Stimulated activated naive CD8-positive, alpha-beta T cell treated with anti-CD3 and anti-CD28 coated beads, Interleukin-15, amount 100 ng/mL, for 72 hours (primary cell): ENCODE data around the gene INO80B.
"Not testable (repeated sequence)": the region's sequence is repeated elsewhere in the genome, so short reads cannot be mapped to it uniquely, and the experiment has no call there.

Experiments used
- ATAC-seq: fragments of 150-1000 bp; cut with Tn5 transposase; 2 replicates; pipeline ENCODE4 v1.10.0; 2021; ENCODE audit warnings: mild to moderate bottlenecking, moderate library complexity
- DNase-seq, 2 donors: peaks; one replicate each; pipeline ENCODE4 v3.0.0; 2021 to 2022
- H3K27ac Mint-ChIP-seq, 2 donors: one replicate each; pipeline ENCODE4 v1.8.0; 2022; ENCODE audit warnings: mild to moderate bottlenecking in 2 of 2, mixed read lengths in 2 of 2, moderate library complexity in 2 of 2
- H3K27me3 Mint-ChIP-seq: one replicate; pipeline ENCODE4 v1.8.0; 2022; ENCODE audit warnings: mixed read lengths
- H3K4me1 Mint-ChIP-seq: one replicate; pipeline ENCODE4 v1.8.0; 2022; ENCODE audit warnings: mild to moderate bottlenecking, mixed read lengths
- H3K4me3 Mint-ChIP-seq, 2 donors: one replicate each; pipeline ENCODE4 v1.8.0; 2022; ENCODE audit warnings: mild to moderate bottlenecking in 2 of 2, mixed read lengths in 2 of 2, moderate library complexity in 1 of 2
- H3K9me3 Mint-ChIP-seq, 2 donors: one replicate each; pipeline ENCODE4 v1.8.0; 2022; ENCODE audit warnings: mixed read lengths in 2 of 2

INO80B gene

DNA sequence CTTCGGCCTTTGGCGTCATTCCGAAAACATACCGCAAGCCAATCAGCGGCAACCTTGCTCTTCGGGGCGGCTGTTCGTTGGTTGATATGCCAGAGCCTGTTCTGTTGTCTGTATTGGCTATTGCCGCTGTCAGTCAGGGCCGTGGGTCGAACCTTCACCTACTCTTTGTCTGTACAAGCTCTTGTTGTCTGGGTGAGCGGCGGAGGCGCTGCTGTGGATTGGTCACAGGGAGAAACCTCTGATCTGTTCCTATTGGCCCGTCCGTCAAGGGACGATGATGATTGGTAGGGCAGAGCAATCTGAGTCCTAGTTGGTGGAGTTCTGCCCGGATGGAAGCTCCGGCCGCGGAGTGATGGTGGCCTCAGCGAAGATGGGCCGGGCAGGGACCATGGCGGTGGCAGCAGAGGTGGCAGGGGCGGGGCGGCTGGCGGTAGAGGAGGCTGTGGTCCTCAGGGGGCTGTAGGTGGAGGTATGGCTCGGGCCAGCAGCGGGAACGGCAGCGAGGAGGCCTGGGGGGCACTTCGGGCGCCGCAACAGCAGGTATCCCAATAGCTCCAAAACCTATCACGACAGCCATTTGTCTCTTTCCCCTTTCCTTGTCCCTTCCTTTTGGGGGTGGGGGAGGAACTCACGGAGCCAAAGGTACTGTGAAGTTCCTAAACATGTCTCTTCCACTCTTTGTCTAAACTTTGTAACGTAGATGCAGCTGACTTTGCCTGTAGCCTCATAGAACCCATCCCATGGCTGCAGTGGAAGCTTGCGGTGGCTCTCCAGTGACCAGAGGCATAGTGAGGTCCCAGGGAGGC is 3.4 kb downstream of the INO80B start, which contains the start of gene WBP1:
Gene WBP1, plus strand, starts transcription at position 307 of the 806 bp plus-strand sequence. Its CDS starts 165 bp downstream, at position 472.
- H3K27ac Mint-ChIP-seq = peak within 1 kb of the TSS; percentile 99
- H3K4me3 Mint-ChIP-seq = peak within 1 kb of the TSS; percentile 89 to 99

GRCh38 chr2:74458938-74459363 is 4.1 kb downstream of the INO80B start:
- no peak for ATAC-seq

More for the DNA sequence above, 3.4 kb downstream of the INO80B start, which contains the start of gene WBP1:
- Mint-ChIP-seq H3K27me3 (no peaks in the 10 kb centered on the region), H3K4me1 (peaks cover 66% of the 10 kb centered on the region), H3K9me3 (no peaks in the 10 kb centered on the region)
- peak; percentile 98 to 100 for DNase-seq
- peak; percentile 89 for ATAC-seq

GRCh38 chr2:74459503-74460118 is 4.7 kb downstream of the INO80B start:
- Mint-ChIP-seq H3K4me1 (peaks cover 73% of the 10 kb centered on the region), H3K27ac (peak overlapping the region; percentile 36 to 88), H3K4me3 (peak overlapping the region; percentile 89 to 99)
- ATAC-seq, DNase-seq, H3K27me3 Mint-ChIP-seq, H3K9me3 Mint-ChIP-seq: not testable (repeated sequence)

More at GRCh38 chr2:74458938-74459363, 4.1 kb downstream of the INO80B start:
- no peaks in the 10 kb centered on the region for H3K27me3 Mint-ChIP-seq
- H3K4me3 Mint-ChIP-seq = peak overlapping the region; percentile 89 to 99
- H3K4me1 Mint-ChIP-seq = peaks cover 72% of the 10 kb centered on the region
- peak overlapping the region; percentile 99 for H3K27ac Mint-ChIP-seq
- no peaks in the 10 kb centered on the region for H3K9me3 Mint-ChIP-seq
- DNase-seq = no peak

DNA sequence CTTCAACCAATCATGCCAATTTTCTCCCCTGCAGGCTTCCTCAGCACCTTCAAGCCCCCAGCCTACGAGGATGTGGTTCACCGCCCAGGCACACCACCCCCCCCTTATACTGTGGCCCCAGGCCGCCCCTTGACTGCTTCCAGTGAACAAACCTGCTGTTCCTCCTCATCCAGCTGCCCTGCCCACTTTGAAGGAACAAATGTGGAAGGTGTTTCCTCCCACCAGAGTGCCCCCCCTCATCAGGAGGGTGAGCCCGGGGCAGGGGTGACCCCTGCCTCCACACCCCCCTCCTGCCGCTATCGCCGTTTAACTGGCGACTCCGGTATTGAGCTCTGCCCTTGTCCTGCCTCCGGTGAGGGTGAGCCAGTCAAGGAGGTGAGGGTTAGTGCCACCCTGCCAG is 5.3 kb downstream of the INO80B start:
- not testable (repeated sequence) for ATAC-seq, DNase-seq, H3K9me3 Mint-ChIP-seq, H3K27me3 Mint-ChIP-seq
- H3K4me1 Mint-ChIP-seq = peaks cover 67% of the 10 kb centered on the region
- H3K4me3 Mint-ChIP-seq = peak overlapping the region; percentile 89 to 99
- peak overlapping the region in 1 of 2 donors; percentile 51 for H3K27ac Mint-ChIP-seq

DNA sequence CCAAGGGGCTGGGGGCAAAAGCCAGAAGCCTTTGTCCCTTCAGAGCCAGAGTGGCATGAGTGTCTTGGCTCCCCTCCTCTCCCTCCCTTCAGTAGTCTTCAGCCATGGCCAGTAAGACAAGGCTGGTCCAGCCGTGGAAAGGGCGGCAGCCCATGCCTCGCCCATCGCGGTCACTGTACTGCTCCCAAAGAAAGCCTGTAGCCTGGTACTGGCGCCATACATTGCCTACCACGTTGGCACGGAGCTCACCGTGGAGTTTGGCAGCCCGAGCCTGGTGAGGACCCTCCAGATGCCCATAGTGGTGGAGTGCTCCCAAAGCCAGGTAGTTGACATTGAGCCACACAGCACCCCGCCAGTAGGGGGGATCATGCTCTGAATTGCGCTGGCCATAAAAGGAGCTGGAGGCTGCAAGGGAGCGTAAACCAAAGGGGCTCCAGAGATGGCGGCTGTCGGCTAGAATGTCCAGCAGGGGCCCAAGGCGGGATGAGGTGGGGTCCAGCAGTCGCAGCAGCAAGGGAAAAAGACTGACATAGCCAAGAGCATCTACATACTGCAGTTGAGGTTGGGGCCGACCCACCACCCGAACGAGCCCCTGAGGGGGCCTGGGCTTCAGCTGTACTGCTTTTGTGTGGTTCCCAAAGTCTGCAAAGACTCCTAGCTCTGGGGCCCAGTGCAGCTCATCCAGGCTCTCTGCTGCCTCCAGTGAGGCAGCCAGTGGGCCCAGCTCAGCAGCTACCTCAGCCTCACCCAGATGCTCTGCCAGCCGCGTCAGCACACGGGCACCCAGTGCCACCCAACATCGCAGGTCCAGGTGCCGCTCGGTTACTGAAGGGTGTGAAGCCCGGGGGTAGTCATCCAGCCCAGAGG is 6.5 kb downstream of the INO80B start:
- Mint-ChIP-seq H3K4me3 (no peak overlapping the region), H3K4me1 (peaks cover 65% of the 10 kb centered on the region)

DNA sequence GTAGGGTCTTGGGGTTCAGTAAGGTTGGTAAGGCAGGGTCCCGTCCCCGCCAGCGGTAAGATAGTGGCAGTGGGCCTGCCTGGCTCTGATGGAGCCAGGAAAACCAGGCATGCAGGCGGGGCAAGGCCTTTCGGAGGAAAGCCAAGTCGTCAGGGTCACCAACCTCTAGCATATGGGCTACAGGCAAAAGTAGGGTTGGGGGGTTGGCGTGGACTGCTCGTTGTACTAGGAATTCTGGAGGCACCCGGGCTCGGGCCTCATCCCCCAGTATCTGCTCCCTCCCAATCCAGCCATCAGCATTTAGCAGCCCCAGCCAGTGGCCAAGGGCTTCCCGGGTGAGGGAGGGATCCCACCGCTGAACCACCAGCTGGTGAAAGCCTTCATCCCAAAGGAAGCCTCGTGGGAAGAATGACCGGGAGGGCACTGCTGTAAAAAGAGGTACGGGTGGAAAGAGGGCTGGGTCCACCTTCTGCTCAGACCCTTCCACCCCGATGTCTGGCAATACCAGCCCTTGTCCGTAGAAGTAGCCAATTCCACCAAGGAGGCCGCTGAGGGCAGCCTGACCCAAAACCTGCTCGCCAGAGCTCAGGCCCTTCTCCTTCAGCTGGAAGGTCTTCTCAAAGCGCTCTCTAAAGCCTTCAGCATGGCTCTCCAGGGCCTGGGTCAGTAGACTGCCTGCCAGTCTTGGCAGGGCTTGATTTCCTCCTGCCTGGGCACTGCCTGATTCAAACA is 7.3 kb downstream of the INO80B start:
- ATAC-seq = no peak
- H3K9me3 Mint-ChIP-seq = no peaks in the 10 kb centered on the region
- no peak overlapping the region for H3K4me3 Mint-ChIP-seq
- no peak for DNase-seq
- H3K27ac Mint-ChIP-seq = peak overlapping the region in 1 of 2 donors; percentile 39
- H3K4me1 Mint-ChIP-seq = peaks cover 57% of the 10 kb centered on the region
- H3K27me3 Mint-ChIP-seq = no peaks in the 10 kb centered on the region

More for the DNA sequence above, 6.5 kb downstream of the INO80B start:
- no peaks in the 10 kb centered on the region for H3K27me3 Mint-ChIP-seq
- DNase-seq = no peak
- ATAC-seq = no peak
- H3K9me3 Mint-ChIP-seq = no peaks in the 10 kb centered on the region
- H3K27ac Mint-ChIP-seq = peak overlapping the region in 1 of 2 donors; percentile 55

- no peak for ATAC-seq
- H3K9me3 Mint-ChIP-seq = no peaks in the 10 kb centered on the region
- no peak overlapping the region for H3K4me3 Mint-ChIP-seq
- H3K27me3 Mint-ChIP-seq = no peaks in the 10 kb centered on the region
- no peak for DNase-seq
- peak overlapping the region in 1 of 2 donors; percentile 39 for H3K27ac Mint-ChIP-seq
- H3K4me1 Mint-ChIP-seq = peaks cover 55% of the 10 kb centered on the region
These were observed 7.9 kb downstream of the INO80B start for GRCh38 chr2:74462786-74463105.

- peak overlapping the region; percentile 65 to 87 for H3K27ac Mint-ChIP-seq
- no peaks in the 10 kb centered on the region for H3K27me3 Mint-ChIP-seq
- H3K4me3 Mint-ChIP-seq = peak overlapping the region; percentile 87 to 99
- peaks cover 49% of the 10 kb centered on the region for H3K4me1 Mint-ChIP-seq
- no peak for DNase-seq
- H3K9me3 Mint-ChIP-seq = no peaks in the 10 kb centered on the region
- peak; percentile 14 for ATAC-seq
These were observed 9.5 kb downstream of the INO80B start for GRCh38 chr2:74464406-74464805.

DNA sequence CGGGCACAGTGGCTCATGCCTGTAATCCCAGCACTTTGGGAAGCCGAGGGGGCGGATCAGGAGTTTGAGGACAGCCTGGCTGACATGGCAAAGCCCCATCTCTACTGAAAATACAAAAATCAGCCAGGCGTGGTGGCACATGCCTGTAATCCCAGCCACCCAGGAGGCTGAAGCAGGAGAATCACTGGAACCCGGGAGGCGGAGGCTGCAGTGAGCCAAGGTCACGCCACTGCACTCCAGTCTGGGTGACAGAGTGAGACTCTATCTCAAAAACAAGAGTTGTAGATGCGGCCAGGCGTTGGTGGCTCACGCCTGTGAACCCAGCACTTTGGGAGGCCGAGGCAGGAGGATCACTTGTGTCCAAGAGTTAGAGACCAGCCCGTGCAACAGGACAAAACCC is 15.9 kb downstream of the INO80B start:
- not testable (repeated sequence) for H3K27me3 Mint-ChIP-seq, ATAC-seq, H3K9me3 Mint-ChIP-seq, DNase-seq
- Mint-ChIP-seq H3K27ac (peak overlapping the region in 1 of 2 donors; percentile 28), H3K4me1 (peaks cover 42% of the 10 kb centered on the region), H3K4me3 (peak overlapping the region; percentile 7 to 80)

GRCh38 chr2:74471332-74472065 is 16.6 kb downstream of the INO80B start:
- no peak for ATAC-seq
- DNase-seq = no peak
- peaks cover 37% of the 10 kb centered on the region for H3K4me1 Mint-ChIP-seq
- H3K27me3 Mint-ChIP-seq = no peaks in the 10 kb centered on the region
- H3K9me3 Mint-ChIP-seq = no peaks in the 10 kb centered on the region
- H3K27ac Mint-ChIP-seq = peak overlapping the region; percentile 94 to 98
- H3K4me3 Mint-ChIP-seq = peak overlapping the region; percentile 97 to 100

DNA sequence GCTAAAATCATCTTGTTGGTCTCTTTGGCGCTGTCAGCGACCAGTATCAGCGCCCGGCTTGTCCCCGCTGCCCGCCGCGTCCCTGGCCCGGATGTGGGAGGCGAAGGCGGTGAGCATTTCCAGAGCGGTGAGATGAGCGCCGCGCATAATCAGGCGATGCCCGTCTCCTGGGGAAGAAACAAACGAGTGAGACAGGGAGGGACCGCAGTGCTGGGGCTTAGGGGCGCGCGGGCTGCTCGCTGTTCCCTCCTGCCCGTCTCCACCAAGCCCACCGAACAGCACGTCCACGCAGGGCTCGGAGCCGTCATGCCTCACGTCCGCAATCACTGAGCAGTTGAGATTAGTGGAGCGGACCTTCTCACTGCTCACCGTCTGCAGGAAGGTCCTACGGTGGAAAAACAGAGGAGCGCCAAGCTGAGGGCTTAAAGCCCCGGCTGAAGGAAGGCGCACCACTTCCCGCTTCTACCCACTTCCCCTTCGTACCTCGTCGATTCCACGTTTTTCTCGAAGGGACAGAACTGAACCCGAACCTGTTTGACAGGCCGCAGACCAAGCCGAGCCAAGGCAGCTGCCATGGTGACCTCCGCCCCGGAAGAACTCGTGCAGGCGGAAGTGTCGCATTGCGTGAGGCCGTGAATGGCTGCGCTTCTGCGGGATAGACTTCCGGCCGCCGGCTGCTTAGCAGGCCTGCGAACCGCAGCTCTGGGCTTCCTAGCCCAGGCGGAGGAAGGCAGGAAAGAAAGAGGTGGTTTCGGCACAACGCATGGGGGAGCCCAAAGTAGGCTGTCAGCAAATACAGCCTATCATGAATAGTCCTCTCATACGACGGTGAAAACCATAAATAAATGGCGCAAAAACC is 17.4 kb downstream of the INO80B start, which contains the start of gene MRPL53:
Gene MRPL53, minus strand, starts transcription at position 595 of the 859 bp plus-strand sequence. Its CDS starts 20 bp downstream, at position 575.
- peak within 1 kb of the TSS; percentile 94 to 98 for H3K27ac Mint-ChIP-seq
- H3K4me1 Mint-ChIP-seq = peaks cover 38% of the 10 kb centered on the region
- peak within 1 kb of the TSS; percentile 97 to 100 for H3K4me3 Mint-ChIP-seq
- no peaks in the 10 kb centered on the region for H3K27me3 Mint-ChIP-seq
- ATAC-seq (peak; percentile 95), DNase-seq (peak; percentile 92 to 96)
- H3K9me3 Mint-ChIP-seq = no peaks in the 10 kb centered on the region

DNA sequence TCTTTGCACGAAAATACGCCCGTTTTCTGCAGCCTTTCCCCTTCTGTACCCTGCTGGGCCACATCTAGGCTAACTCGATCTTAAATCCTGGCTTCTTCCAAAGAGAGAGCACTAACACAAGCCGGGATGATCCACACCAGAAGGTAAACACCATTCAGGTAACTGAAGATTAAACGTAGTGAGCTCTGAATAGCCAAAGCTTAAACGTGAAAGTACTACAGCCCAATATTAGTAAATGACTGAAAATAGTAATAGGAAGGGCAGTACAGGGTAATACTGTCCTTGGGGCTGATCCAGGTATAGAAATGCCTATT is 18.0 kb downstream of the INO80B start:
- peaks cover 43% of the 10 kb centered on the region for H3K4me1 Mint-ChIP-seq
- H3K4me3 Mint-ChIP-seq = peak overlapping the region; percentile 97 to 100
- H3K9me3 Mint-ChIP-seq = no peaks in the 10 kb centered on the region
- ATAC-seq = no peak
- H3K27ac Mint-ChIP-seq = peak overlapping the region; percentile 94 to 98
- DNase-seq = no peak
- H3K27me3 Mint-ChIP-seq = no peaks in the 10 kb centered on the region

DNA sequence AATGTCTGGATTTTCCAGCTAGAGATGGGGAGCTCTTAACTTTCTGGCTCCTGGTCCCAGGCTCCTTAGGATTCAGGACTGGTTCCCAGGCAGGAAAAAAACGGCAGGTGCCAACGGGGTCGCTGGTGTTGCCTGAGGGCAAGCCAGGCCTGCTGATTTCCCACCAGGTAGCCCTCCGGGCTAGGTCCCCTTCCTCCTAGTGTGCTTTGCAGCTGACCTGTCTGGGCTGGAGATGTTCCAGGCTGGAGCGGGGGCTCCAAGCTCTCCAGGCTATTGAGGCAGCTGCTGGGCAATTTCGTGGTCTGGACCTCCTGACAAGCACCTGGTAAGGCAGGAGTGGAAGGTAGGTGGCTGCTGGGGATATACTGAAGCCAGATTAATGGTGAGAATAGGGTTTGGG is 19.6 kb downstream of the INO80B start:
- H3K27ac Mint-ChIP-seq = no peak overlapping the region
- no peaks in the 10 kb centered on the region for H3K9me3 Mint-ChIP-seq
- no peak overlapping the region for H3K4me3 Mint-ChIP-seq

More for the DNA sequence above, 19.6 kb downstream of the INO80B start:
- DNase-seq (no peak), ATAC-seq (no peak)
- no peaks in the 10 kb centered on the region for H3K27me3 Mint-ChIP-seq
- H3K4me1 Mint-ChIP-seq = peaks cover 48% of the 10 kb centered on the region
